ENCODE data around the gene CFP. TPM values are rescaled to one million over a fixed set of nuclear protein-coding genes. Genes with fewer than 3 reads are reported as not detected.

The CFP gene
- total and polyA plus RNA-seq, 2 of the 13 experiments (the other 11 are each of a cell fraction or from before 2014, with no cell fraction given) = 0.01 TPM; not detected in 1

DNA sequence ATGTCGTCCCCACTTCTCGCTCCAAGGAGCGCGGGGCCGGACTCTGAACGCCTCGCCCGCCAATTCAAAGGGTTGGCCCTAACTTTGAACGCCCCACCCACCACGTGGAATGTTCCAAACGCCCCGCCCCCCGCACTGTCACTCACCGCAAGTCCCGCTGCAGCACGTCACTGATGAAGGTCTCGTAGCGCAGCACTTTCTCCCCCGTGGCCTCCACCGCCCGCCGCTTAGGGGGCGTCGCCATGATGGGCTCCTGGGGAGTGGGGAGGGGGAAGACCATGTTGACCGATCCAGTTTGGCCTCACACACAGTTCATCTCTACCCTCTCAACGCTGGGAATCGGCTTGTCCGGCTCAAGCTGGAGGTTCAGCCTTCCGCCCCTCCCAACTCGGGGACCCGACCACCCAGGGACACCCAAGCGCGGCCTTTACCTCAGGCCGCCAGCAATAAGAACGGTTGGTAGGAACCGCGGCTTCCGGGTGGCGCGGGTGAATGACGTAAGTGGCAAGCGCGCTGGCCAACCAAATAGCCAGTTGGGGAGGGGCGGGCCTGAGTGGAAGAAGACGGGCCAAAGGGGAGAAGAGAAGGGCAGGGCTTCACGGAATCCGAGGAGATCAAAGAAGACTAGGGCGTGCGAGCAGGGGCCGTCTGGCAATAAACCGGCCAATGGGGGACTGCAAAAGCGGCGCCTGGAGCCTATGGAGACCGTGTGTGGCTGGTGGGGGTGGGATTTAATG is 29.1 kb upstream of the CFP start, which contains the start of gene UXT (continued):
- TF ChIP-seq, protein P1, sequence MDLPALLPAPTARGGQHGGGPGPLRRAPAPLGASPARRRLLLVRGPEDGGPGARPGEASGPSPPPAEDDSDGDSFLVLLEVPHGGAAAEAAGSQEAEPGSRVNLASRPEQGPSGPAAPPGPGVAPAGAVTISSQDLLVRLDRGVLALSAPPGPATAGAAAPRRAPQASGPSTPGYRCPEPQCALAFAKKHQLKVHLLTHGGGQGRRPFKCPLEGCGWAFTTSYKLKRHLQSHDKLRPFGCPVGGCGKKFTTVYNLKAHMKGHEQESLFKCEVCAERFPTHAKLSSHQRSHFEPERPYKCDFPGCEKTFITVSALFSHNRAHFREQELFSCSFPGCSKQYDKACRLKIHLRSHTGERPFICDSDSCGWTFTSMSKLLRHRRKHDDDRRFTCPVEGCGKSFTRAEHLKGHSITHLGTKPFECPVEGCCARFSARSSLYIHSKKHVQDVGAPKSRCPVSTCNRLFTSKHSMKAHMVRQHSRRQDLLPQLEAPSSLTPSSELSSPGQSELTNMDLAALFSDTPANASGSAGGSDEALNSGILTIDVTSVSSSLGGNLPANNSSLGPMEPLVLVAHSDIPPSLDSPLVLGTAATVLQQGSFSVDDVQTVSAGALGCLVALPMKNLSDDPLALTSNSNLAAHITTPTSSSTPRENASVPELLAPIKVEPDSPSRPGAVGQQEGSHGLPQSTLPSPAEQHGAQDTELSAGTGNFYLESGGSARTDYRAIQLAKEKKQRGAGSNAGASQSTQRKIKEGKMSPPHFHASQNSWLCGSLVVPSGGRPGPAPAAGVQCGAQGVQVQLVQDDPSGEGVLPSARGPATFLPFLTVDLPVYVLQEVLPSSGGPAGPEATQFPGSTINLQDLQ (CRISPR knock-in tag; IDR thresholded peaks at IDR 0.05) = no peak
- TF ChIP-seq TOPORS (CRISPR knock-in tag; IDR thresholded peaks at IDR 0.05) (peak; percentile 25; the same call in 1 of the 2 replicates), FOXM1 (CRISPR knock-in tag; IDR thresholded peaks at IDR 0.05) (no peak), NCOR1 (IDR thresholded peaks at IDR 0.05; ENCODE audit: borderline replicate concordance, low read length) (no peak), ZNF816 (CRISPR knock-in tag; IDR thresholded peaks at IDR 0.05; ENCODE audit: borderline replicate concordance) (peak; percentile 81; the same call in 1 of the 2 replicates), GPN1 (CRISPR knock-in tag; IDR thresholded peaks at IDR 0.05; ENCODE audit: borderline replicate concordance) (no peak), PAX8 (CRISPR knock-in tag; IDR thresholded peaks at IDR 0.05; ENCODE audit: borderline replicate concordance) (no peak), YEATS2 (CRISPR knock-in tag; IDR thresholded peaks at IDR 0.05; ENCODE audit: borderline replicate concordance) (peak; percentile 32; the same call in 1 of the 2 replicates)
- TF ChIP-seq, protein P2, sequence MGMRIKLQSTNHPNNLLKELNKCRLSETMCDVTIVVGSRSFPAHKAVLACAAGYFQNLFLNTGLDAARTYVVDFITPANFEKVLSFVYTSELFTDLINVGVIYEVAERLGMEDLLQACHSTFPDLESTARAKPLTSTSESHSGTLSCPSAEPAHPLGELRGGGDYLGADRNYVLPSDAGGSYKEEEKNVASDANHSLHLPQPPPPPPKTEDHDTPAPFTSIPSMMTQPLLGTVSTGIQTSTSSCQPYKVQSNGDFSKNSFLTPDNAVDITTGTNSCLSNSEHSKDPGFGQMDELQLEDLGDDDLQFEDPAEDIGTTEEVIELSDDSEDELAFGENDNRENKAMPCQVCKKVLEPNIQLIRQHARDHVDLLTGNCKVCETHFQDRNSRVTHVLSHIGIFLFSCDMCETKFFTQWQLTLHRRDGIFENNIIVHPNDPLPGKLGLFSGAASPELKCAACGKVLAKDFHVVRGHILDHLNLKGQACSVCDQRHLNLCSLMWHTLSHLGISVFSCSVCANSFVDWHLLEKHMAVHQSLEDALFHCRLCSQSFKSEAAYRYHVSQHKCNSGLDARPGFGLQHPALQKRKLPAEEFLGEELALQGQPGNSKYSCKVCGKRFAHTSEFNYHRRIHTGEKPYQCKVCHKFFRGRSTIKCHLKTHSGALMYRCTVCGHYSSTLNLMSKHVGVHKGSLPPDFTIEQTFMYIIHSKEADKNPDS (CRISPR knock-in tag; IDR thresholded peaks at IDR 0.05) = no peak
- TF ChIP-seq, protein P3, sequence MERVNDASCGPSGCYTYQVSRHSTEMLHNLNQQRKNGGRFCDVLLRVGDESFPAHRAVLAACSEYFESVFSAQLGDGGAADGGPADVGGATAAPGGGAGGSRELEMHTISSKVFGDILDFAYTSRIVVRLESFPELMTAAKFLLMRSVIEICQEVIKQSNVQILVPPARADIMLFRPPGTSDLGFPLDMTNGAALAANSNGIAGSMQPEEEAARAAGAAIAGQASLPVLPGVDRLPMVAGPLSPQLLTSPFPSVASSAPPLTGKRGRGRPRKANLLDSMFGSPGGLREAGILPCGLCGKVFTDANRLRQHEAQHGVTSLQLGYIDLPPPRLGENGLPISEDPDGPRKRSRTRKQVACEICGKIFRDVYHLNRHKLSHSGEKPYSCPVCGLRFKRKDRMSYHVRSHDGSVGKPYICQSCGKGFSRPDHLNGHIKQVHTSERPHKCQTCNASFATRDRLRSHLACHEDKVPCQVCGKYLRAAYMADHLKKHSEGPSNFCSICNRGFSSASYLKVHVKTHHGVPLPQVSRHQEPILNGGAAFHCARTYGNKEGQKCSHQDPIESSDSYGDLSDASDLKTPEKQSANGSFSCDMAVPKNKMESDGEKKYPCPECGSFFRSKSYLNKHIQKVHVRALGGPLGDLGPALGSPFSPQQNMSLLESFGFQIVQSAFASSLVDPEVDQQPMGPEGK (CRISPR knock-in tag; IDR thresholded peaks at IDR 0.05) = peak; percentile 25; the same call in 1 of the 2 replicates
- TF ChIP-seq, protein P4, sequence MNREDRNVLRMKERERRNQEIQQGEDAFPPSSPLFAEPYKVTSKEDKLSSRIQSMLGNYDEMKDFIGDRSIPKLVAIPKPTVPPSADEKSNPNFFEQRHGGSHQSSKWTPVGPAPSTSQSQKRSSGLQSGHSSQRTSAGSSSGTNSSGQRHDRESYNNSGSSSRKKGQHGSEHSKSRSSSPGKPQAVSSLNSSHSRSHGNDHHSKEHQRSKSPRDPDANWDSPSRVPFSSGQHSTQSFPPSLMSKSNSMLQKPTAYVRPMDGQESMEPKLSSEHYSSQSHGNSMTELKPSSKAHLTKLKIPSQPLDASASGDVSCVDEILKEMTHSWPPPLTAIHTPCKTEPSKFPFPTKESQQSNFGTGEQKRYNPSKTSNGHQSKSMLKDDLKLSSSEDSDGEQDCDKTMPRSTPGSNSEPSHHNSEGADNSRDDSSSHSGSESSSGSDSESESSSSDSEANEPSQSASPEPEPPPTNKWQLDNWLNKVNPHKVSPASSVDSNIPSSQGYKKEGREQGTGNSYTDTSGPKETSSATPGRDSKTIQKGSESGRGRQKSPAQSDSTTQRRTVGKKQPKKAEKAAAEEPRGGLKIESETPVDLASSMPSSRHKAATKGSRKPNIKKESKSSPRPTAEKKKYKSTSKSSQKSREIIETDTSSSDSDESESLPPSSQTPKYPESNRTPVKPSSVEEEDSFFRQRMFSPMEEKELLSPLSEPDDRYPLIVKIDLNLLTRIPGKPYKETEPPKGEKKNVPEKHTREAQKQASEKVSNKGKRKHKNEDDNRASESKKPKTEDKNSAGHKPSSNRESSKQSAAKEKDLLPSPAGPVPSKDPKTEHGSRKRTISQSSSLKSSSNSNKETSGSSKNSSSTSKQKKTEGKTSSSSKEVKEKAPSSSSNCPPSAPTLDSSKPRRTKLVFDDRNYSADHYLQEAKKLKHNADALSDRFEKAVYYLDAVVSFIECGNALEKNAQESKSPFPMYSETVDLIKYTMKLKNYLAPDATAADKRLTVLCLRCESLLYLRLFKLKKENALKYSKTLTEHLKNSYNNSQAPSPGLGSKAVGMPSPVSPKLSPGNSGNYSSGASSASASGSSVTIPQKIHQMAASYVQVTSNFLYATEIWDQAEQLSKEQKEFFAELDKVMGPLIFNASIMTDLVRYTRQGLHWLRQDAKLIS (CRISPR knock-in tag; IDR thresholded peaks at IDR 0.05) = no peak
- TF ChIP-seq, protein P5, sequence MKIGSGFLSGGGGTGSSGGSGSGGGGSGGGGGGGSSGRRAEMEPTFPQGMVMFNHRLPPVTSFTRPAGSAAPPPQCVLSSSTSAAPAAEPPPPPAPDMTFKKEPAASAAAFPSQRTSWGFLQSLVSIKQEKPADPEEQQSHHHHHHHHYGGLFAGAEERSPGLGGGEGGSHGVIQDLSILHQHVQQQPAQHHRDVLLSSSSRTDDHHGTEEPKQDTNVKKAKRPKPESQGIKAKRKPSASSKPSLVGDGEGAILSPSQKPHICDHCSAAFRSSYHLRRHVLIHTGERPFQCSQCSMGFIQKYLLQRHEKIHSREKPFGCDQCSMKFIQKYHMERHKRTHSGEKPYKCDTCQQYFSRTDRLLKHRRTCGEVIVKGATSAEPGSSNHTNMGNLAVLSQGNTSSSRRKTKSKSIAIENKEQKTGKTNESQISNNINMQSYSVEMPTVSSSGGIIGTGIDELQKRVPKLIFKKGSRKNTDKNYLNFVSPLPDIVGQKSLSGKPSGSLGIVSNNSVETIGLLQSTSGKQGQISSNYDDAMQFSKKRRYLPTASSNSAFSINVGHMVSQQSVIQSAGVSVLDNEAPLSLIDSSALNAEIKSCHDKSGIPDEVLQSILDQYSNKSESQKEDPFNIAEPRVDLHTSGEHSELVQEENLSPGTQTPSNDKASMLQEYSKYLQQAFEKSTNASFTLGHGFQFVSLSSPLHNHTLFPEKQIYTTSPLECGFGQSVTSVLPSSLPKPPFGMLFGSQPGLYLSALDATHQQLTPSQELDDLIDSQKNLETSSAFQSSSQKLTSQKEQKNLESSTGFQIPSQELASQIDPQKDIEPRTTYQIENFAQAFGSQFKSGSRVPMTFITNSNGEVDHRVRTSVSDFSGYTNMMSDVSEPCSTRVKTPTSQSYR (CRISPR knock-in tag; IDR thresholded peaks at IDR 0.05; ENCODE audit: borderline replicate concordance) = no peak

Measured in HepG2 (cell line).